GM21390 (cell line): ENCODE measurements around the gene LIM2.
A peak's percentile ranks its signal among the peaks of the same experiment; 100 is the strongest.
"Not testable (repeated sequence)": the region's sequence is repeated elsewhere in the genome, so short reads cannot be mapped to it uniquely, and the experiment has no call there.

Source experiments
- ATAC-seq: cut with Tn5 transposase; IDR thresholded peaks from one replicate; pipeline ENCODE4 v1.9.1; 2021; ENCODE audit not compliant: unreplicated experiment

The LIM2 gene, protein sequence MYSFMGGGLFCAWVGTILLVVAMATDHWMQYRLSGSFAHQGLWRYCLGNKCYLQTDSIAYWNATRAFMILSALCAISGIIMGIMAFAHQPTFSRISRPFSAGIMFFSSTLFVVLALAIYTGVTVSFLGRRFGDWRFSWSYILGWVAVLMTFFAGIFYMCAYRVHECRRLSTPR

DNA sequence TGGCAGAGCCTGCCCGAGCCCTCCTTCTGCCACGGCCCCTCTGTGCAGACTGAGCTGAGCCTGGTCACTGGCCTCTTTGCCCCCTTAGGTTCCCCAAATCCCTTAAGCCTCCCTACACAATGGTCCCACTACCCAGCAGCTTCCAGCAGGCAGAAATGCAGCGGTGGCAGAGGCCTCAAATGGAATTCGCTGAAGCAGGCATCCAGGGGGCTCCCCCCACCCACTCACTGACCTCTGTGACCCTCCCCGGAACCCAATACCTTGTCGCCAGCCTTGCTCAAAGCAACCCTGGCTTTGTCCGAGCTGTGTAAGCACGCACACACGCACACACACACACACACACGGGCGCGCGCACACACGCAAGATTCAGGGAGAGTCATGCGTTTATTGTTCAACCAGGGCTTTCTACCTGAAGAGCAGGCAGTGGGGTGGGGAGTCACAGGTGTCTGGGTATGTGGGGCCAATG, at the start of gene LIM2:
Gene LIM2 (minus strand): TSS at position 51 of the 466 bp plus-strand sequence. CDS start 531 bp downstream, outside the sequence.
- ATAC-seq = no peak

GRCh38 chr19:51434456-51434855, 46.7 kb upstream of the LIM2 start:
- no peak for ATAC-seq

DNA sequence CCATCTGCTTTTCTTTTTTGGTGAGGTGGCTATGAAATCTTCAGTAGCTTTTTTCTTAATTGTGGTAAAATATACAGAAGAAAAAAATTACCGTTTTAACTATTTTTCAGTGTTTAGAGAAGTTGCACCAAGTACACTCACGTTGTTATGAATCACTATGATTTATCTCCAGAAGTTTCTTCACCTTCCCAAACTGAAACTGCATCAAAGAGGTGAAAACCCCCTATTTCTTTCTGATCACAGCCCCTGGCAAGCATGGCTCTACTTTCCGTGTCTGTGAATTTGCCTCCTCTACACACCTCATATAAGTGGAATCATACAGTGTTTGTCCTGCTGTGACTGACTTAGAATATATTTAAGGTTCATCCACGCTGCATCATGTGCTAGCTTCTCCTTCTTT, 45.3 kb upstream of the LIM2 start:
- ATAC-seq = no peak

DNA sequence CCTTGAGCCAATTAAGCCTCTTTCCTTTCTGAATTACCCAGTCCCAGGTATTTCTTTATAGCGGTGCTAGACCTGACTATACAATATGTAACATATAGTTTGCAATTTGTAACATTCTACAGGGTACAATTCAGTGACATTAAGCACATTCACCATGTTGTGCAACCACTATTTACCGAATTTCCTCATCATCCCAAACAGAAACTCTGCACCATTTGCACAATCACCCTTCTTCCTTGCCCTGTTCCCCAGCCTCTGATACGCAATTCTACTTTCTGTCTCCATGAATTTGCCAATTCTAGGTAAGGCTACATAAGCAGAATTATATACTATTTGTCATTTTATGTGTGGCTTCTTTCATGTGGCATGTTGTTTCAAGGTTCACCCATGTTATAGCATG, 43.4 kb upstream of the LIM2 start:
- ATAC-seq = no peak

GRCh38 chr19:51430221-51430620, 42.4 kb upstream of the LIM2 start:
- no peak for ATAC-seq

GRCh38 chr19:51427201-51427600, 39.4 kb upstream of the LIM2 start:
- no peak for ATAC-seq

- ATAC-seq = no peak
These were observed 34.3 kb upstream of the LIM2 start for GRCh38 chr19:51422053-51422448.

GRCh38 chr19:51421229-51422052, 33.7 kb upstream of the LIM2 start:
- ATAC-seq = no peak

- ATAC-seq = not testable (repeated sequence)
These were observed 32.7 kb upstream of the LIM2 start for GRCh38 chr19:51420511-51420910.

DNA sequence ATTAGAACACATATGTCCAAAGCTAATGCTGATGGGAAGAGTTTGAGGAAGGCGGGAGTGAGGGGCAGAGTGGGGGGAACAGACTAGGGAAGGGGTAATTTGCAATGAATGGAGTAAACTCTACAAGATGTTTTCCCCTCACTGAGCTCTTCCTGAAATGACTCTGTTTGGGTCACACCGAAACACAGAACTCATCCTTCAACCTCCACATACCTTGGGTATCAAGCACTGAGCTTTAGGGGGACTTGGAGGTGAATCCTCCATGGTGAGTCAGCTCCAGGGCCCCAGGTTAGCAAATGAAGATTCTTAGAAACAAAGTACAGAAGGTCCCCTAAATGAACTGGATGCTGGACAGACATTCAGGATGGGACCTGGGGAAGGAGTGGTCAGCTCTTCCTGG, 30.9 kb upstream of the LIM2 start:
- no peak for ATAC-seq

DNA sequence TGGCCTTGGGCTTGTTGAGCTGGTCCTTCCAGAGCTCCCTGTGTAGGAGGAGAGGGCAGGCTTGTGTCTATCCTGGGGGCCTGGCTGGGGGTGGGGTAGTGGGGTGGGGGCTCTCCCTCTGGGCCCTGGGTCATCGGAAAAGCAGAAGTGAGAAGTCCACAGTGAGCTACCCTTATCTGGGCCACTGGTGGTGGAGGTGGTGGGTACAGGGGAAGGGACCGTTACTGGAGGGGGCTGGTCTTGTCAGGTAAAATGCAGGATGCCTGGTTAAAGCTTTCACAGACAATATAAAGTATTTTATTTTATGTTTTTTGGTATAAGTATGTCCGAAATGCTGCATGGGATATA, 30.0 kb upstream of the LIM2 start:
- ATAC-seq = peak; percentile 29

DNA sequence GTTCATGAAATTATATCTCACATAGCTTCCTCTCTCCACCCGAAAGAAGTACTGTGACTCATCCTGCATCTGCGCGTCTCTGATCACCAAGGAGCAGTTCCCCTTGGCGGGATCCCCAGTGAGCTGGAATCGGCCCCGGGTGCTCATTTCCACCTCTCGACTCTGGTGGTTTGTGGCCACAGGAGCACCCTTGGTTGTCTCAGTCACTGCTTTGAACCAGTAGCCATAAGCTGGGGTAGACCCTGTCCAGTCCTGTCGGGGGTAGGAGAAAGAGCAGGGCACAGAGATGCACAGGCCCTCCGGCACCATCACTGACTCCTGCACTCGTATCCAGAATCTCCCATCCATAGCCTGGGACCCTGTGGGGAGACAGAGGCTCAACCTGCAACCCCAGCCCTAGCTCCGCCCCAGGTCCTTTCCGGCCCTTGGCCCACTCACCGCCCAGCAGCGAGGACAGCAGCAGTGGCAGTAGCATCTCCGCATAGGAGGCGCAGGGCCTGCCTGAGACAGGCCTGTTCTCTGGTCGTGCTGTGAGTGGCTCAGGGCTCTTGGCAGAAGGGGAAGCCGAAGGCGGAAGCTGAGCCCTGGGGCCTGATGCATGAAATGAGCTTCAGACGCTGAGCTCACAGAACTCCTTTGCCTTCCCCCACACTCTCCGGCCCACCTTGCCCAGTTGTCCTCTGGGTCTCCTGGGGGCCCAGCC, 29.5 kb upstream of the LIM2 start, which contains the start of gene SIGLEC10:
Gene SIGLEC10 (minus strand): TSS at position 536 of the 703 bp plus-strand sequence. CDS start 61 bp downstream, at position 475.
- peak; percentile 68 for ATAC-seq

DNA sequence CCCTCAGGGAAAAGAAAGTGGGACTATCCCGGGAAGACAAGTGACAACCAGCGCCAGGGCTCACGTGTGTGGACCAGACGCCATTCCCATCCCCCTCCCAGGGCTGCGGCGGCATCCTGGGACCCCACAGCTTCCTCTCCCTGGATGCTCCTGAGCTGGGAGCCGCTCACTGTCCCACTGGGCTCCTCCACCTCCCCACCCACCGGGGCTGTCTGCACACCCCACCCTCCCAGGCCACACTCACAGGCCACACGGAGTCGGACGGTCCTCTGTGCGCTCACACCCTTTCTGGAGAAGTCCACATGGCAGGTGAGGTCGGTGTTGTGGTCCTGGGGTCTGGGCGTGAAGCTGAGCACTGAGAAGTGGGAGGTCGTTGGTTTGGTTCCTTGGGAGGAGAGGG, 28.6 kb upstream of the LIM2 start:
- not testable (repeated sequence) for ATAC-seq

DNA sequence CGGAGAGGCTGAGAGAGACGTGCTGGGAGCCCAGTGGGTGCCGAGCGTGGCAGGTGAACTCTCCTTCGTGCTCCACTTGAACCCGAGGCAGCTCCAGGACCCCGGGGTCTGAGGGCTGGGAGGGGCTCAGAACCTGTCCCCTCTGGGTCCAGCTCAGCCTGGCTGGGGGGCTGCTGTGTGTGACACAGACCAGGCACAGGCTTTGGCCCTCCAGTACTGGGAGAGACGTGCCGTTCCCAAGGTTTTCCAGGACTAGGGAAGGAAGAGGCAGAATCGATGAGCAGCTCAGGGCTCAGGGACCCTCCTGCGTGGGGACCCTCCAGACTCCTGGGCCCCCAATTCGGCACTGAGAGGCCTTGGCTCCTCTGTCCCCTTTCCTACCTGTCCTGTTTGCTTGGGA, 27.4 kb upstream of the LIM2 start:
- ATAC-seq = no peak

DNA sequence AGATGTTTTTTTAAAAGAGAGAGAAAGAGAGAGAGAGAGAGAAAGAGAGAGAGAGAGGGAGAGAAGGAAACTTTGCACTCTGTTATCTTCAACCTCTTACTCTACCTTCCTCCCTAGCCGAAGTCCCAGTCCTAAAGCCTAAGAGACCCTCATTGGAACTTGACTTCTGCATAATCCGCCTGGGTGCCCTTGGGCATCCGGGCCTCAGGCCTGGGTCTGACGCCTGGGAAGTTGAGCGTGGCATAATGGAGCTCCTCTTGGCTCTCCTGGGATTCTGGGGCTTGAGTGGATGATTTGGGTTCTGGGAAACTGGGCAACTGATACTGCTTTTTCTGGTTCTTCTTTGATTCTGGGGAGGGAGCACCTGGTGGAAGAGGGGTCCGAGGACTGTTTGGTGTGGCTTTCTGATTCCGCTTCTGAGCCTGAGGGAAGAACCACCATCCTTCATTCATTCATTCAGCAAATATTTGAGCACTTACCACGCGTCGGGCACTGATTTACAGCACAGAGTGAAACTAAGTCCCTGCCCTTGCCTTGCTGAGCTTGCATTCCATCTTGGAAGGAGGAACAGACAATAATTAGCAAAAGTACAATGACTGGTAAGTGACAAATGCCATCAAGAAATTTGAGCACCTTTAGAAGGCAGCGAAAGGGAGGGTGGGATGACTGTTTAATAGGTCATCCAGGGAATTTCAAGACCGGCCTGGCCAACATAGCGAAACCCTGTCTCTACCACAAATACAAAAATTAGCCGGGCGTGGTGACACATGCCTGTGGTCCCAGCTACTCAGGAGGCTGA, 23.4 kb upstream of the LIM2 start:
- ATAC-seq = no peak

GRCh38 chr19:51407511-51408131, 19.8 kb upstream of the LIM2 start:
- ATAC-seq = no peak

DNA sequence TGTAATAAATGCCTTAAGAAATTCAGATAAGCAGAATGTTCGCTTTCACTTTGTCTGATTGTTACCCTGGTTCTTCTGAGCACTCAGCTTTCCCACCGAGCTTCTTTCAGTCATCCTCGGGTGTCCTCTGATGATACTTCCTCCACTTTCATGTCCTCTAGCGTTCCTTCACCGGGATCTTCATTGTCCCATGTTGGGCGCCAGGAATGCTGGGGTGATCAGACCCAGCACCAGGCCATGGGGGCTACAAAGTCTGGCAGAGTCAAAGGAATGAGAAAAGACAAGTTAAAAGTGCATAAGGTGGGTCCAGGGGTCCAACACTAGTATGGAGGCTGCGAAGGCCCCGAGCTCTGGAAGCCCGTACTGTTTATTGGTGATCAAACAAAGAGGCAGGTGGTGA, 14.3 kb upstream of the LIM2 start:
- ATAC-seq = no peak

- ATAC-seq = not testable (repeated sequence)
These were observed 12.2 kb upstream of the LIM2 start for GRCh38 chr19:51399936-51400335.

- ATAC-seq = no peak
These were observed 11.5 kb upstream of the LIM2 start for GRCh38 chr19:51399231-51399630.

DNA sequence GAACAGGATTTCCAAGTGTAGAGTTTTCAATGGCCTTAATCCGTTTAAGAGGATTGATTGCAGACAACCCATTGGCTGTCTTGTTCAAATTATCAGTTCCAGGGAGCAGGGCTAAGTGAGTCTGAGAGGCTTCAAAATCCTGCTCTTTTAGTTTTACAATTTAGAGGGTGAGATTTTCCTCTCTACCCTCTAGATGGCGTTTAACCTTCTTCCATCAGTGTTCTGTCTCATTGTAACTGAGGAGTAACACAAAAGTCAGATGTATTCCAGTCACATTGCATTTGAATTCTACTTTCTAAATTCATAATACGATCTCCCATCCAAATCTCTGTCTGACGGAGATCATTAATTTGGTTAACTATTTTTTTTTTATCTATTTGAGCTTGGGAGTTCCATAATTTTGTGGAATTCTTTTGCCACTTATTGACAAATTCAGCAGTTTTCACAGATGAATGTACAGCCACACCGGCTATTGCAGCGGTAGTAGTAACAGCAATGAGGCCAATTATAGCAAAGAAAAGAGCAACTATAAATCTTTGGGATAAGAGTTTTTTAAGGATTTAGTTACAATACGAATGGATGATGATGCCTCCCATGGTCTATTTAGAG, 10.4 kb upstream of the LIM2 start:
- ATAC-seq = no peak
